H1 (cell line): ENCODE measurements around the gene FMC1. TPM values are rescaled to one million over a fixed set of nuclear protein-coding genes. Genes with fewer than 3 reads are reported as not detected.

Source experiments
- BACH1 ChIP-seq: IDR thresholded peaks from 2 replicates; pipeline ENCODE4 v1.6.1; 2012; ENCODE audit warnings: low read length, improper control_type of control experiment
- polyA plus RNA-seq, 7 experiments: library from polyadenylated mRNA; depleted of rRNA in 3 of 7; stranded (reverse) in 5 of 7; unstranded in 2 of 7; fragments of >200 nt in 5 of 7; fragments of 200-250 nt in 2 of 7; gene quantifications; 1 replicate in 5 of 7; 2 replicates in 1 of 7; 4 replicates in 1 of 7; pipeline versions ENCODE4 v1.2.1 to v1.2.3, GENCODE V29; 2011 to 2013; ENCODE audit warnings: missing spikeins in 2 of 7, mixed read lengths in 2 of 7
- total RNA-seq: library from RNA; stranded (reverse); fragmentation: NEBNext Ultra II Directional; extraction: Animal tissue kit (Norgen Biotek cat#: 25700); gene quantifications from 2 replicates; pipeline ENCODE4 v1.2.1, GENCODE V29; 2021

Gene FMC1
- total and polyA plus RNA-seq, 2 of the 8 experiments (the other 6 are each of a cell fraction or from before 2014, with no cell fraction given): 15.8 to 28.4 TPM

GRCh38 chr7:139362981-139363380, 21.8 kb downstream of the FMC1 start (continued):
- no peak for TF ChIP-seq BACH1
